ENCODE measurements around the gene RAI14. TPM values are rescaled to one million over a fixed set of nuclear protein-coding genes. Genes with fewer than 3 reads are reported as not detected.
"Not testable (repeated sequence)": the region's sequence is repeated elsewhere in the genome, so short reads cannot be mapped to it uniquely, and the experiment has no call there.

RAI14 gene
- total and polyA plus RNA-seq, 4 donors, result 19.4 to 214 (median 73.1) TPM

DNA sequence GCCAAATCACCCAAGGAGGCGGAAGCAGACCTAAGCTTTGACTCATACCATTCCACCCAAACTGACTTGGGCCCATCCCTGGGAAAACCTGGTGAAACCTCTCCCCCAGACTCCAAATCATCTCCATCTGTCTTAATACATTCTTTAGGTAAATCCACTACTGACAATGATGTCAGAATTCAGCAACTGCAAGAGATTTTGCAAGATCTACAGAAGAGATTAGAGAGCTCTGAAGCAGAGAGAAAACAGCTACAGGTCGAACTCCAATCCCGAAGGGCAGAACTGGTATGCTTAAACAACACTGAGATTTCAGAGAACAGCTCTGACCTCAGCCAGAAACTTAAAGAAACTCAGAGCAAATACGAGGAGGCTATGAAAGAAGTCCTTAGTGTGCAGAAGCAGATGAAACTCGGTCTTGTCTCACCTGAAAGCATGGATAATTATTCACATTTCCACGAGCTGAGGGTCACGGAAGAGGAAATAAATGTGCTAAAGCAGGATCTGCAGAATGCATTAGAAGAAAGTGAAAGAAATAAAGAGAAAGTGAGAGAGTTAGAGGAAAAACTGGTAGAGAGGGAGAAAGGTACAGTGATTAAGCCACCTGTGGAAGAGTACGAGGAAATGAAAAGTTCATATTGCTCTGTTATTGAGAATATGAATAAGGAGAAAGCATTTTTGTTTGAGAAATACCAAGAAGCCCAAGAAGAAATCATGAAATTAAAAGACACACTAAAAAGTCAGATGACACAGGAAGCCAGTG is 167.0 kb downstream of the RAI14 start:
- Histone ChIP-seq H3K4me1 (ENCODE audit: control insufficient read depth in 1 of 2, insufficient read depth in 2 of 2, low read length in 2 of 2) (peaks cover 0 to 2% of the 10 kb centered on the region in 2 donors), H3K36me3 (ENCODE audit: control insufficient read depth in 1 of 2, insufficient read depth in 2 of 2, low read length in 1 of 2) (peaks cover 14 to 22% of the 10 kb centered on the region in 2 donors), H3K9me3 (ENCODE audit: control insufficient read depth, low read length) (no peaks in the 10 kb centered on the region), H3K27ac (ENCODE audit: low read depth in 1 of 2, low read length in 2 of 2) (no peak overlapping the region), H3K4me3 (ENCODE audit: low read length in 2 of 2) (no peak overlapping the region), H3K27me3 (ENCODE audit: control insufficient read depth in 1 of 2, insufficient read depth in 2 of 2, low read length in 1 of 2) (no peaks in the 10 kb centered on the region)
- DNase-seq, result no peak
- intact Hi-C loops (cut with DNase I), result no loop called here
- 83% methylated on average over 8 of the region's 8 CpGs for WGBS, 2 donors
- no peak for ATAC-seq (ENCODE audit: low FRiP score)

DNA sequence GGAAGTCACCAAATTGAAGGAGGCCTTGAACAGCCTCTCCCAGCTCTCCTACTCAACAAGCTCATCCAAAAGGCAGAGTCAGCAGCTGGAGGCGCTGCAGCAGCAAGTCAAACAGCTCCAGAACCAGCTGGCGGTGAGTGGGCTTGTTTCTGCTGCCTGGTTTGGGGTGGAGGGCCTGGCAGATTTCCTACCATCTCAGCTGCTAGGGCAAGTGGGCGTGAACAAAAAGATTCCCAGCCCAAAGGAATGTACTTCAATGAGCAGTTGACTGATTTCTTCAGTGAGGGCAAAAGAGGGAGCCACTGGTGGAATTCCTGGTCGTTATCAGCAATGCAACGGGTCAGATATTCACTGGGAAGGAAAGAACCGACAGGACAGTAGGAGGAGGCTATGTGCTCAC is 170.2 kb downstream of the RAI14 start:
- ATAC-seq (ENCODE audit: low FRiP score) (no peak), DNase-seq (no peak)
- H3K36me3 ChIP-seq (ENCODE audit: control insufficient read depth in 1 of 2, insufficient read depth in 2 of 2, low read length in 1 of 2), result peaks cover 14 to 27% of the 10 kb centered on the region in 2 donors
- WGBS, 2 donors, result 52 to 71% methylated on average over 6 of the region's 6 CpGs
- intact Hi-C loops (cut with DNase I), result no loop called here
- H3K27ac ChIP-seq (ENCODE audit: low read depth in 1 of 2, low read length in 2 of 2), result peak overlapping the region in 1 of 2 donors; percentile 40
- no peaks in the 10 kb centered on the region for H3K4me1 ChIP-seq (ENCODE audit: control insufficient read depth in 1 of 2, insufficient read depth in 2 of 2, low read length in 2 of 2)
- no peak overlapping the region for H3K4me3 ChIP-seq (ENCODE audit: low read length in 2 of 2)
- H3K9me3 ChIP-seq (ENCODE audit: control insufficient read depth, low read length), result no peaks in the 10 kb centered on the region
- no peaks in the 10 kb centered on the region for H3K27me3 ChIP-seq (ENCODE audit: control insufficient read depth in 1 of 2, insufficient read depth in 2 of 2, low read length in 1 of 2)

- Histone ChIP-seq H3K4me3 (ENCODE audit: low read length in 2 of 2) (no peak overlapping the region), H3K4me1 (ENCODE audit: control insufficient read depth in 1 of 2, insufficient read depth in 2 of 2, low read length in 2 of 2) (no peaks in the 10 kb centered on the region), H3K36me3 (ENCODE audit: control insufficient read depth in 1 of 2, insufficient read depth in 2 of 2, low read length in 1 of 2) (peaks cover 14 to 26% of the 10 kb centered on the region in 2 donors), H3K27ac (ENCODE audit: low read depth in 1 of 2, low read length in 2 of 2) (no peak overlapping the region), H3K9me3 (ENCODE audit: control insufficient read depth, low read length) (no peaks in the 10 kb centered on the region), H3K27me3 (ENCODE audit: control insufficient read depth in 1 of 2, insufficient read depth in 2 of 2, low read length in 1 of 2) (no peaks in the 10 kb centered on the region)
- DNase-seq (no peak), ATAC-seq (ENCODE audit: low FRiP score) (no peak)
- WGBS, 2 donors, result 80 to 82% methylated on average over 6 of the region's 6 CpGs
- intact Hi-C loops (cut with DNase I), result no loop called here
Observed at GRCh38 chr5:34827588-34828506, 171.7 kb downstream of the RAI14 start.

- H3K27me3 ChIP-seq (ENCODE audit: control insufficient read depth in 1 of 2, insufficient read depth in 2 of 2, low read length in 1 of 2); H3K9me3 ChIP-seq (ENCODE audit: control insufficient read depth, low read length); DNase-seq; H3K4me1 ChIP-seq (ENCODE audit: control insufficient read depth in 1 of 2, insufficient read depth in 2 of 2, low read length in 2 of 2); ATAC-seq (ENCODE audit: low FRiP score); H3K4me3 ChIP-seq (ENCODE audit: low read length in 2 of 2): not testable (repeated sequence)
- WGBS, 2 donors, result 63 to 65% methylated on average over 7 of the region's 7 CpGs
- H3K27ac ChIP-seq (ENCODE audit: low read depth in 1 of 2, low read length in 2 of 2), result peak overlapping the region in 1 of 2 donors; percentile 23
- intact Hi-C loops (cut with DNase I), result loop anchor here (5.0 to 10.0 kb wide), 2 partner anchors 306 to 309 kb away; no protein-coding TSS in a partner anchor
- peaks cover 11 to 18% of the 10 kb centered on the region in 2 donors for H3K36me3 ChIP-seq (ENCODE audit: control insufficient read depth in 1 of 2, insufficient read depth in 2 of 2, low read length in 1 of 2)
Observed at GRCh38 chr5:34830827-34831226, 174.7 kb downstream of the RAI14 start.

DNA sequence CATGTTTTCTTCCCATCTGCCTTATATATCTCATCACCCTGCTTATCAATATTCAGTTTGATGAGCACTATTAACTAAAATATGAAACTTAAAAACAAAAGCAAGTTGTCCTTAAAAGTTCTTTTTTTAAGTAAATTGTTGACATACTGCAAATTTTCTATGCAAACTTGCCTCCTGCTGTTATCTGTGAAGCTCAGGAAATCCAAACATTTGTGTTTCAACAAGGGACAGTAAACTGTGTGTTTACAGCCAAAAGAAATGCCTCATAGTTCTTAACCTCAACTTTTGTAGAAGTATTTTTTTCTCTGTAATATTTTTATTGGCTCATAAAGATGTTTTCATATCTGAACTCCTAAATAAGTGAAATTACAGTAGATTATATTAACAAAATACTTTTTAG is 175.2 kb downstream of the RAI14 start:
- no peaks in the 10 kb centered on the region for H3K27me3 ChIP-seq (ENCODE audit: control insufficient read depth in 1 of 2, insufficient read depth in 2 of 2, low read length in 1 of 2)
- no peak overlapping the region for H3K4me3 ChIP-seq (ENCODE audit: low read length in 2 of 2)
- H3K36me3 ChIP-seq (ENCODE audit: control insufficient read depth in 1 of 2, insufficient read depth in 2 of 2, low read length in 1 of 2), result peaks cover 10 to 17% of the 10 kb centered on the region in 2 donors
- intact Hi-C loops (cut with DNase I), result loop anchor here (5.0 to 10.0 kb wide), 2 partner anchors 307 to 309 kb away; no protein-coding TSS in a partner anchor
- peak overlapping the region in 1 of 2 donors; percentile 76 for H3K27ac ChIP-seq (ENCODE audit: low read depth in 1 of 2, low read length in 2 of 2)
- DNase-seq, result no peak
- H3K9me3 ChIP-seq (ENCODE audit: control insufficient read depth, low read length), result no peaks in the 10 kb centered on the region
- no peaks in the 10 kb centered on the region for H3K4me1 ChIP-seq (ENCODE audit: control insufficient read depth in 1 of 2, insufficient read depth in 2 of 2, low read length in 2 of 2)
- ATAC-seq (ENCODE audit: low FRiP score), result no peak

GRCh38 chr5:34832568-34832967 is 176.4 kb downstream of the RAI14 start:
- H3K36me3 ChIP-seq (ENCODE audit: control insufficient read depth in 1 of 2, insufficient read depth in 2 of 2, low read length in 1 of 2), result peaks cover 3 to 8% of the 10 kb centered on the region in 2 donors
- 54 to 58% methylated on average over 5 of the region's 5 CpGs for whole genome bisulfite sequencing, 2 donors
- no peak for ATAC-seq (ENCODE audit: low FRiP score)
- no peak overlapping the region for H3K4me3 ChIP-seq (ENCODE audit: low read length in 2 of 2)
- no peaks in the 10 kb centered on the region for H3K4me1 ChIP-seq (ENCODE audit: control insufficient read depth in 1 of 2, insufficient read depth in 2 of 2, low read length in 2 of 2)
- DNase-seq, result no peak
- H3K9me3 ChIP-seq (ENCODE audit: control insufficient read depth, low read length), result no peaks in the 10 kb centered on the region
- intact Hi-C loops (cut with DNase I), result loop anchor here (5.0 to 10.0 kb wide), 2 partner anchors 308 to 310 kb away; no protein-coding TSS in a partner anchor
- no peaks in the 10 kb centered on the region for H3K27me3 ChIP-seq (ENCODE audit: control insufficient read depth in 1 of 2, insufficient read depth in 2 of 2, low read length in 1 of 2)
- H3K27ac ChIP-seq (ENCODE audit: low read depth in 1 of 2, low read length in 2 of 2), result peak overlapping the region in 1 of 2 donors; percentile 79

DNA sequence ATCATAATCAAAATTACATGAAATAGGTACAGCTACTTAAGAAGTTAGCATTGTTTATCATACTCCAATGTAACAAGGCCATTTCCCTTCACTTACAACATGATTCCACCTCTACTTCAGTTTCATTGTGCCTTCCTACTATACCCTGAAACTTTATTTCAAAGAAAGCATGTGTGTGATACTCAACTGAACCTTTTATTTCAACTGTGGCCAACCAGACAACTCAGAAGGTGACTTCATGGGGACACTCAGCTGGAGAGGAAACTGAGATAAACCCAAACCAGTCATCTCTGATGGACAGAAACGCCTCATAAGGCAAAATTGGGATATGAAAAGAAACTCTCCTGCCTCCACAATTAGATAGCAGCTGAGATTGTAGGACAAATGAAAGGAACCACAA is 177.0 kb downstream of the RAI14 start:
- intact Hi-C loops (cut with DNase I), result loop anchor here (5.0 to 10.0 kb wide), 2 partner anchors 308 to 311 kb away; no protein-coding TSS in a partner anchor
- no peaks in the 10 kb centered on the region for H3K27me3 ChIP-seq (ENCODE audit: control insufficient read depth in 1 of 2, insufficient read depth in 2 of 2, low read length in 1 of 2)
- WGBS, 2 donors, result 91 to 94% methylated on average over 1 of the region's 1 CpG
- no peak for DNase-seq
- H3K4me3 ChIP-seq (ENCODE audit: low read length in 2 of 2), result no peak overlapping the region
- no peaks in the 10 kb centered on the region for H3K9me3 ChIP-seq (ENCODE audit: control insufficient read depth, low read length)
- peak overlapping the region in 1 of 2 donors; percentile 42 for H3K27ac ChIP-seq (ENCODE audit: low read depth in 1 of 2, low read length in 2 of 2)
- no peak for ATAC-seq (ENCODE audit: low FRiP score)
- H3K4me1 ChIP-seq (ENCODE audit: control insufficient read depth in 1 of 2, insufficient read depth in 2 of 2, low read length in 2 of 2), result no peaks in the 10 kb centered on the region
- peaks cover 0 to 5% of the 10 kb centered on the region in 2 donors for H3K36me3 ChIP-seq (ENCODE audit: control insufficient read depth in 1 of 2, insufficient read depth in 2 of 2, low read length in 1 of 2)

- intact Hi-C loops (cut with DNase I), result loop anchor here (5.0 to 10.0 kb wide), 2 partner anchors 309 to 312 kb away; no protein-coding TSS in a partner anchor
- ATAC-seq (ENCODE audit: low FRiP score) (peak; percentile 37), DNase-seq (no peak)
- Histone ChIP-seq H3K4me3 (ENCODE audit: low read length in 2 of 2) (no peak overlapping the region), H3K9me3 (ENCODE audit: control insufficient read depth, low read length) (no peaks in the 10 kb centered on the region), H3K27me3 (ENCODE audit: control insufficient read depth in 1 of 2, insufficient read depth in 2 of 2, low read length in 1 of 2) (no peaks in the 10 kb centered on the region), H3K36me3 (ENCODE audit: control insufficient read depth in 1 of 2, insufficient read depth in 2 of 2, low read length in 1 of 2) (peaks cover 0 to 3% of the 10 kb centered on the region in 2 donors), H3K4me1 (ENCODE audit: control insufficient read depth in 1 of 2, insufficient read depth in 2 of 2, low read length in 2 of 2) (no peaks in the 10 kb centered on the region), H3K27ac (ENCODE audit: low read depth in 1 of 2, low read length in 2 of 2) (peak overlapping the region in 1 of 2 donors; percentile 14)
- 81 to 83% methylated on average over 9 of the region's 9 CpGs for WGBS, 2 donors
Observed at GRCh38 chr5:34833976-34834793, 178.1 kb downstream of the RAI14 start.
